HL-60 (cell line): ENCODE data around the gene TMEM121.

ENCODE experiments used
- DNase-seq, 2 experiments: peaks; one replicate each; pipeline ENCODE4 v3.0.0-alpha.2; 2010 to 2020; ENCODE audit warnings: low read depth in 1 of 2, low spot score in 1 of 2
- H3K27ac ChIP-seq: fragments of 250-450 bp; sonication (Bioruptor Pico); replicated peaks from 2 replicates; pipeline ENCODE4 v1.5.1; 2020; ENCODE audit warnings: mild to moderate bottlenecking, moderate library complexity
- H3K27me3 ChIP-seq: fragments of 250-450 bp; sonication (Bioruptor Pico); 2 replicates; pipeline ENCODE4 v1.5.1; 2021; ENCODE audit warnings: mild to moderate bottlenecking, moderate library complexity; ENCODE audit not compliant: insufficient read depth, poor library complexity, severe bottlenecking
- H3K4me3 ChIP-seq: replicated peaks from 2 replicates; pipeline ENCODE4 v1.5.1; 2011; ENCODE audit warnings: mild to moderate bottlenecking, control low read depth, low read length; ENCODE audit not compliant: insufficient read depth
- CTCF ChIP-seq: IDR thresholded peaks from one replicate; pipeline ENCODE4 v1.5.1; 2011; ENCODE audit warnings: low read length, control low read depth, inconsistent platforms; ENCODE audit not compliant: insufficient read depth
- GABPA ChIP-seq: IDR thresholded peaks from 2 replicates; pipeline ENCODE4 v1.6.1; 2012; ENCODE audit warnings: low read depth
- POLR2AphosphoS5 ChIP-seq: IDR thresholded peaks from 2 replicates; pipeline ENCODE4 v1.6.1; 2012; ENCODE audit warnings: low read depth
- REST ChIP-seq: IDR thresholded peaks from 2 replicates; pipeline ENCODE4 v1.6.1; 2012; ENCODE audit warnings: low read depth; ENCODE audit not compliant: insufficient replicate concordance
- SPI1 ChIP-seq: IDR thresholded peaks from 2 replicates; pipeline ENCODE4 v1.6.1; 2012; ENCODE audit warnings: low read depth, mild to moderate bottlenecking, borderline replicate concordance

TMEM121 gene

GRCh38 chr14:105536051-105536450 lies 9.7 kb downstream of the TMEM121 start:
- H3K4me3 ChIP-seq = no peak overlapping the region
- H3K27ac ChIP-seq = no peak overlapping the region
- no peak for DNase-seq
- H3K27me3 ChIP-seq = peaks cover 9% of the 10 kb centered on the region
- TF ChIP-seq CTCF = no peak
- TF ChIP-seq REST = no peak
- TF ChIP-seq GABPA = no peak
- TF ChIP-seq SPI1 = no peak
- no peak for TF ChIP-seq POLR2AphosphoS5

- peaks cover 17% of the 10 kb centered on the region for H3K27me3 ChIP-seq
- TF ChIP-seq CTCF (no peak), GABPA (no peak), SPI1 (no peak), POLR2AphosphoS5 (no peak), REST (no peak)
- H3K4me3 ChIP-seq = no peak overlapping the region
- no peak for DNase-seq
- H3K27ac ChIP-seq = no peak overlapping the region
These were observed 10.6 kb downstream of the TMEM121 start for GRCh38 chr14:105536691-105537579.

GRCh38 chr14:105537580-105538474 lies 11.4 kb downstream of the TMEM121 start:
- H3K4me3 ChIP-seq = no peak overlapping the region
- DNase-seq = peak in 1 of 2 experiments; percentile 32
- peaks cover 17% of the 10 kb centered on the region for H3K27me3 ChIP-seq
- TF ChIP-seq REST = no peak
- TF ChIP-seq POLR2AphosphoS5 = no peak
- TF ChIP-seq CTCF = peak; percentile 94
- no peak overlapping the region for H3K27ac ChIP-seq
